ENCODE measurements around the gene NCAM2.

NCAM2 gene

DNA sequence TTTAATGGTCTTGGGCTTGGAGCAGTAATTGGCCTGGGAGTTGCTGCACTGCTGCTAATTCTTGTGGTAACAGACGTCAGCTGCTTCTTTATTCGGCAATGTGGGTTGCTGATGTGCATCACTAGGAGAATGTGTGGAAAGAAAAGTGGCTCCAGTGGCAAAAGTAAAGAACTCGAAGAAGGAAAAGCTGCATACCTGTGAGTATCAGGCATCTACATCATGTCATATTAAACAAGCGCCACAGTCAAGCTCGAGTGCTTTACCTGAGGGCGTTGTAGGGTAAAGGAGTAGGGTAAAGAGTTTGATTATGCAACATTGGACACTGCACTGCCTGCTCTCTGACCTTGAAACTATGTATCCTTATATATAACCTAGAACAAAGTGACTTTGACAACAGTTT, 510.6 kb downstream of the NCAM2 start:
- no peak for DNase-seq (ENCODE audit: low read depth)
- H3K4me3 ChIP-seq (ENCODE audit: low read length): no peak overlapping the region
- TF ChIP-seq, protein P1, sequence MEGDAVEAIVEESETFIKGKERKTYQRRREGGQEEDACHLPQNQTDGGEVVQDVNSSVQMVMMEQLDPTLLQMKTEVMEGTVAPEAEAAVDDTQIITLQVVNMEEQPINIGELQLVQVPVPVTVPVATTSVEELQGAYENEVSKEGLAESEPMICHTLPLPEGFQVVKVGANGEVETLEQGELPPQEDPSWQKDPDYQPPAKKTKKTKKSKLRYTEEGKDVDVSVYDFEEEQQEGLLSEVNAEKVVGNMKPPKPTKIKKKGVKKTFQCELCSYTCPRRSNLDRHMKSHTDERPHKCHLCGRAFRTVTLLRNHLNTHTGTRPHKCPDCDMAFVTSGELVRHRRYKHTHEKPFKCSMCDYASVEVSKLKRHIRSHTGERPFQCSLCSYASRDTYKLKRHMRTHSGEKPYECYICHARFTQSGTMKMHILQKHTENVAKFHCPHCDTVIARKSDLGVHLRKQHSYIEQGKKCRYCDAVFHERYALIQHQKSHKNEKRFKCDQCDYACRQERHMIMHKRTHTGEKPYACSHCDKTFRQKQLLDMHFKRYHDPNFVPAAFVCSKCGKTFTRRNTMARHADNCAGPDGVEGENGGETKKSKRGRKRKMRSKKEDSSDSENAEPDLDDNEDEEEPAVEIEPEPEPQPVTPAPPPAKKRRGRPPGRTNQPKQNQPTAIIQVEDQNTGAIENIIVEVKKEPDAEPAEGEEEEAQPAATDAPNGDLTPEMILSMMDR (IDR thresholded peaks at IDR 0.05; ENCODE audit: insufficient read depth, low read depth, low read length, missing control alignments): no peak

GRCh38 chr21:21530680-21531079, 532.5 kb downstream of the NCAM2 start:
- H3K4me3 ChIP-seq (ENCODE audit: low read length): no peak overlapping the region
- TF ChIP-seq, protein P1 (IDR thresholded peaks at IDR 0.05; ENCODE audit: insufficient read depth, low read depth, low read length, missing control alignments): no peak
- no peak for DNase-seq (ENCODE audit: low read depth)

DNA sequence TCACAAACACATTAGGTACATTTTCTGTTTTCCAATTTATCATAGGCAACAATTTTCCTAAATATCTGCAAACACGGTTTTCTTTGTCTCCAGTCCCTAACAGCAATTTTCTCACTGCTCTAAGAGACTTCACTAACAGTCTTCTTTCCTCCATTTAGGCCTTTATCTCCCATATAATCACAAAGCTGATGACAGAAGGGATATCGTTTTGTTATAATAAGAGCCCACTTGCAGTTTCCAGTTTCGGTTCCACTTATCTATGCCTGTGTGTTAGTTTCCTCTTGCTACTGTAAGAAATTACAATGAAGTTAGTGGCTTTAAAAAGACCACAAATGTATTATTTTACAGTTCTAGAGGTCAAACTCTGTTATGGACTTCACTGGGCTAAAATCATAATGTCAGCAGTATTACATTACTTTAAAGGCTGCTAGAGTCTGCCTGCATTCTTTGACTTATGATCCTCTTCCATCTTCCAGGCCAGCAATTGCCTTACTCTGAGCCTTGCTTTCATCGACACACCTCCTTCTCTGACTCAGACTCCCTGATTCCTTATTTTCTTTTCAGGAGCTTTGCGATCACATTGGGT, 549.3 kb downstream of the NCAM2 start:
- TF ChIP-seq, protein P1 (IDR thresholded peaks at IDR 0.05; ENCODE audit: insufficient read depth, low read depth, low read length, missing control alignments): no peak
- H3K4me3 ChIP-seq (ENCODE audit: low read length): no peak overlapping the region
- no peak for DNase-seq (ENCODE audit: low read depth)

DNA sequence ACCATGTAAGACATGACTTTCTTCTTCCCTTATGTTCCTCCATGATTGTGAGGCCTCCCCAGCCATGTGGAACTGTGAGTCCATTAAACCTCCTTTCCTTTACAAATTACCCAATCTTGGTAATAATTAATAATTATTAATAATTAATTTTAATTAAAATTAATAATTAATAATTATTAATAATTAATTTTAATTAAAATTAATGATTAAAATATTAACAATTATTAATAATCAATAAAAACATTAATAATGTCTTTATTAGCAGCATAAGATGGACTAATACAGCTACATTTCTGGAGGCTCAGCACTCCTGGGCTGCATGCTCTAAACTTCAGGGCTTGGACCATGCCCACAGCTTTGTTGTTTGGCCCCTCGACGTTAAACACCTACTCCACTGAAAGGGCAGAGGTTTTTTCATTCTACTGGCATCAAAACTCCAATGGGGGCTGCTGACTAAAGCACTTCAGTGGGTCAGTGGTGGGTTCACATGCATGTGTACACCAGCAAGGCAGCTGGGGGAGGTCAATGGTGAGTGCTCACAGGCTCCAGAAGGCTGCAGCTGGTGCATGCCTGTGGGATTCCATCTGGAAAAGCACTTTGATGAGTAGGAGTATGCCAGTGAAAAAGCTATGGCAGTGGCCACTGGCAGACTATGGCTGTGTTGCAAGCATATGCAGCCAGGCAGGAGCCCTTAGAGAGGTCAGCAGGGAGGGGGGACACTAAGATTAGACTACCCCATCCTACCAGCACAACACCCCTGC, 561.3 kb downstream of the NCAM2 start:
- TF ChIP-seq, protein P1 (IDR thresholded peaks at IDR 0.05; ENCODE audit: insufficient read depth, low read depth, low read length, missing control alignments): no peak
- no peak overlapping the region for H3K4me3 ChIP-seq (ENCODE audit: low read length)
- no peak for DNase-seq (ENCODE audit: low read depth)
